ENCODE results near the gene HSD17B8.
A peak's percentile ranks its signal among the peaks of the same experiment; 100 is the strongest.

DNA sequence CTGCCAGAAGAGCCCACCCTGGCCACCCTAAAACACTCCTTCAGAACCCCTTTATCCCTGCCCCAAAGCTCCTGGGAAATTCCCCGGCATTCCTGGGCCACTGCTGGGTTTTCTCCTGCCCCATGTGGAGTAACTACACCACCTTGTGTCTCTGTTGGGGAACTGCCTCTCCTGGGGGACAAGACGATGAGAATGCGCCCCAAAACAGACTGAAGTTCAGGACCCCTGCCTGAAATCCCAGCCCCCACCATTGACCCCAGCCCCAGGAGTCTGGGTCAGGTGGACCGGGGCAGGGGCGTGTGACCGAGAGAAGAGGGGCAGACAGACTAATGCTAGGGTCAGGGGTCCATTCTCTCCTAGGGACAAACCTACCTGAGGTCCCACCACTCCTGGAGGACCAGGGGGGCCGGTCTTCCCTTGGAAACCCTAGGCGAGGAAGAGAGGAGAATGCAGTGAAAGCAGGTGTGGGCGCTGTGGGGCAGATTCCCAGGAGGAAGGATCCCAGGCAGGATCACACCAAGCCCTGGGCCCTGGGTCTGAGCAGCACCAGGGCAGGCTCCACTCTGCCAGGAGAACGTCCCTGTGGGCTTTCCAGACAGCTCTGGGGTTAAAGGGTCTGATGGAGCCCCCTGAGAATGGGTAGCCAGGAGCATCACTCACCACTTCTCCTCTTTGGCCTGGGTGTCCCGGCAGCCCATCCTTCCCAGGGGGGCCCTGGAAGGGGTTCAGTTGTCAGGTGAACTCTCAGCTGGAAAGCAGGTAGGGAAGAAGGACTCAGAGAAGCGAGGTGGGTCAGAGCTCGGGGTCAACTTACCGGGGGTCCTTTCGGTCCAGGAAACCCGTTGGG, 31.5 kb upstream of the HSD17B8 start:
- TF ChIP-seq, protein P1, sequence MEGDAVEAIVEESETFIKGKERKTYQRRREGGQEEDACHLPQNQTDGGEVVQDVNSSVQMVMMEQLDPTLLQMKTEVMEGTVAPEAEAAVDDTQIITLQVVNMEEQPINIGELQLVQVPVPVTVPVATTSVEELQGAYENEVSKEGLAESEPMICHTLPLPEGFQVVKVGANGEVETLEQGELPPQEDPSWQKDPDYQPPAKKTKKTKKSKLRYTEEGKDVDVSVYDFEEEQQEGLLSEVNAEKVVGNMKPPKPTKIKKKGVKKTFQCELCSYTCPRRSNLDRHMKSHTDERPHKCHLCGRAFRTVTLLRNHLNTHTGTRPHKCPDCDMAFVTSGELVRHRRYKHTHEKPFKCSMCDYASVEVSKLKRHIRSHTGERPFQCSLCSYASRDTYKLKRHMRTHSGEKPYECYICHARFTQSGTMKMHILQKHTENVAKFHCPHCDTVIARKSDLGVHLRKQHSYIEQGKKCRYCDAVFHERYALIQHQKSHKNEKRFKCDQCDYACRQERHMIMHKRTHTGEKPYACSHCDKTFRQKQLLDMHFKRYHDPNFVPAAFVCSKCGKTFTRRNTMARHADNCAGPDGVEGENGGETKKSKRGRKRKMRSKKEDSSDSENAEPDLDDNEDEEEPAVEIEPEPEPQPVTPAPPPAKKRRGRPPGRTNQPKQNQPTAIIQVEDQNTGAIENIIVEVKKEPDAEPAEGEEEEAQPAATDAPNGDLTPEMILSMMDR (IDR thresholded peaks at IDR 0.05; ENCODE audit: low read depth, low read length): peak; percentile 68
- no peak for TF ChIP-seq POLR2A (IDR thresholded peaks at IDR 0.05; ENCODE audit: extremely low read depth, insufficient read length)
- no peak for TF ChIP-seq MYC (IDR thresholded peaks at IDR 0.05; ENCODE audit: low read depth, low read length)
- TF ChIP-seq, protein P2, sequence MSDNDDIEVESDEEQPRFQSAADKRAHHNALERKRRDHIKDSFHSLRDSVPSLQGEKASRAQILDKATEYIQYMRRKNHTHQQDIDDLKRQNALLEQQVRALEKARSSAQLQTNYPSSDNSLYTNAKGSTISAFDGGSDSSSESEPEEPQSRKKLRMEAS (IDR thresholded peaks at IDR 0.05; ENCODE audit: low read depth, low read length): no peak

Data from NB4 (cell line).